ENCODE results near the gene NFIB. TPM values are rescaled to one million over a fixed set of nuclear protein-coding genes. Genes with fewer than 3 reads are reported as not detected.

The NFIB gene
- total and polyA plus RNA-seq, 2 experiments from 2014 or later, result 15.2 to 27.3 TPM

- Histone ChIP-seq H3K4me2 (no peak overlapping the region), H3K27ac (no peak overlapping the region), H3K9me3 (ENCODE audit: low read depth) (no peaks in the 10 kb centered on the region), H3K4me3 (no peak overlapping the region), H2AFZ (no peak overlapping the region), H4K20me1 (ENCODE audit: insufficient read depth, poor library complexity, severe bottlenecking) (peaks cover 2% of the 10 kb centered on the region), H3K79me2 (peaks cover 6% of the 10 kb centered on the region), H3K36me3 (replicated peaks; ENCODE audit: insufficient read depth, low read depth) (no peaks in the 10 kb centered on the region), H3K27me3 (no peaks in the 10 kb centered on the region), H3K9me2 (replicated peaks; ENCODE audit: insufficient read depth) (no peaks in the 10 kb centered on the region), H3K4me1 (ENCODE audit: insufficient read depth) (no peaks in the 10 kb centered on the region)
- TF ChIP-seq EZH2phosphoT487 (IDR thresholded peaks at IDR 0.05; ENCODE audit: low read depth, severe bottlenecking, unreplicated experiment), result no peak
- TF ChIP-seq EZH2 (IDR thresholded peaks at IDR 0.05; ENCODE audit: borderline replicate concordance), result no peak
- TF ChIP-seq CTCF (IDR thresholded peaks at IDR 0.05; ENCODE audit: poor library complexity), result no peak
- 81% methylated on average over 2 of the region's 2 CpGs for WGBS (ENCODE audit: low lambda C conversion rate, missing lambda C conversion rate)
- DNase-seq (ENCODE audit: low spot score), result no peak
These were observed 143.5 kb downstream of the NFIB start for GRCh38 chr9:14170392-14170931.

GRCh38 chr9:14168381-14168780 is 145.6 kb downstream of the NFIB start:
- TF ChIP-seq CTCF (IDR thresholded peaks at IDR 0.05; ENCODE audit: poor library complexity) (no peak), EZH2 (IDR thresholded peaks at IDR 0.05; ENCODE audit: borderline replicate concordance) (no peak), EZH2phosphoT487 (IDR thresholded peaks at IDR 0.05; ENCODE audit: low read depth, severe bottlenecking, unreplicated experiment) (no peak)
- Histone ChIP-seq H3K79me2 (peaks cover 9% of the 10 kb centered on the region), H3K27ac (no peak overlapping the region), H4K20me1 (ENCODE audit: insufficient read depth, poor library complexity, severe bottlenecking) (peaks cover 2% of the 10 kb centered on the region), H3K27me3 (no peaks in the 10 kb centered on the region), H3K4me1 (ENCODE audit: insufficient read depth) (no peaks in the 10 kb centered on the region), H3K9me3 (ENCODE audit: low read depth) (no peaks in the 10 kb centered on the region), H2AFZ (no peak overlapping the region), H3K4me2 (no peak overlapping the region), H3K36me3 (replicated peaks; ENCODE audit: insufficient read depth, low read depth) (no peaks in the 10 kb centered on the region), H3K9me2 (replicated peaks; ENCODE audit: insufficient read depth) (no peaks in the 10 kb centered on the region), H3K4me3 (no peak overlapping the region)
- DNase-seq (ENCODE audit: low spot score), result no peak
- WGBS (ENCODE audit: low lambda C conversion rate, missing lambda C conversion rate), result over 99% methylated on average over 5 of the region's 5 CpGs

GRCh38 chr9:14165376-14166035 is 148.4 kb downstream of the NFIB start:
- no peak overlapping the region for H3K27ac ChIP-seq
- no peak for DNase-seq (ENCODE audit: low spot score)
- TF ChIP-seq EZH2 (IDR thresholded peaks at IDR 0.05; ENCODE audit: borderline replicate concordance) (no peak), EZH2phosphoT487 (IDR thresholded peaks at IDR 0.05; ENCODE audit: low read depth, severe bottlenecking, unreplicated experiment) (no peak), CTCF (IDR thresholded peaks at IDR 0.05; ENCODE audit: poor library complexity) (no peak)
- peaks cover 2% of the 10 kb centered on the region for H4K20me1 ChIP-seq (ENCODE audit: insufficient read depth, poor library complexity, severe bottlenecking)
- H3K4me3 ChIP-seq, result no peak overlapping the region
- H3K36me3 ChIP-seq (replicated peaks; ENCODE audit: insufficient read depth, low read depth), result no peaks in the 10 kb centered on the region
- H3K27me3 ChIP-seq, result no peaks in the 10 kb centered on the region
- no peaks in the 10 kb centered on the region for H3K9me3 ChIP-seq (ENCODE audit: low read depth)
- no peaks in the 10 kb centered on the region for H3K4me1 ChIP-seq (ENCODE audit: insufficient read depth)
- WGBS (ENCODE audit: low lambda C conversion rate, missing lambda C conversion rate), result 94% methylated on average over 4 of the region's 4 CpGs
- H3K4me2 ChIP-seq, result no peak overlapping the region
- H3K79me2 ChIP-seq, result peaks cover 9% of the 10 kb centered on the region
- H2AFZ ChIP-seq, result no peak overlapping the region
- H3K9me2 ChIP-seq (replicated peaks; ENCODE audit: insufficient read depth), result no peaks in the 10 kb centered on the region

Data from hepatocyte (in vitro differentiated cells).